Chondrocyte (in vitro differentiated cells): ENCODE results near the gene CIROP. TPM values are rescaled to one million over a fixed set of nuclear protein-coding genes. Genes with fewer than 3 reads are reported as not detected.

Experiments used
- DNase-seq: peaks from one replicate; pipeline ENCODE4 v3.0.0; 2021; ENCODE audit warnings: mixed read lengths, low spot score
- H3K27ac Mint-ChIP-seq: one replicate; pipeline ENCODE4 v1.8.0; 2021; ENCODE audit warnings: mild to moderate bottlenecking, moderate library complexity, mixed read lengths; ENCODE audit not compliant: unreplicated experiment
- H3K27me3 Mint-ChIP-seq: 2 replicates; pipeline ENCODE4 v1.8.0; 2021; ENCODE audit warnings: low read depth, mixed read lengths
- H3K36me3 Mint-ChIP-seq: 2 replicates; pipeline ENCODE4 v1.8.0; 2021; ENCODE audit warnings: low read depth, mixed read lengths
- H3K4me1 Mint-ChIP-seq: 2 replicates; pipeline ENCODE4 v1.8.0; 2021; ENCODE audit warnings: low read depth, mild to moderate bottlenecking, mixed read lengths
- H3K4me3 Mint-ChIP-seq: one replicate; pipeline ENCODE4 v1.8.0; 2021; ENCODE audit warnings: mild to moderate bottlenecking, moderate library complexity, mixed read lengths; ENCODE audit not compliant: unreplicated experiment
- H3K9me3 Mint-ChIP-seq: 2 replicates; pipeline ENCODE4 v1.8.0; 2021; ENCODE audit warnings: low read depth, mixed read lengths
- total RNA-seq: library from RNA; stranded (reverse); gene quantifications from 3 replicates; pipeline ENCODE4 v1.2.1, GENCODE V29; 2021
- TF ChIP-seq, protein P1 (sequence below): fragments of 200-600 bp; sonication (generic); IDR thresholded peaks from 2 replicates; pipeline ENCODE4 v1.5.0; 2021; ENCODE audit warnings: antibody characterized with exemption, mild to moderate bottlenecking, moderate library complexity

The CIROP gene
- total RNA-seq, 1 donor from 2014 or later: not detected

- Mint-ChIP-seq H3K4me1 (peaks cover 31% of the 10 kb centered on the region), H3K36me3 (peaks cover 15% of the 10 kb centered on the region), H3K4me3 (peak within 1 kb of the TSS; percentile 79)
These were observed 47.6 kb downstream of the CIROP start, which contains the start of gene CDH24 for GRCh38 chr14:23056956-23057756. Gene CDH24 (minus strand): TSS chr14:23057520. CDS start chr14:23055733, 1,787 bp downstream.

GRCh38 chr14:23056145-23056955 lies 48.4 kb downstream of the CIROP start:
- no peaks in the 10 kb centered on the region for H3K9me3 Mint-ChIP-seq
- peak overlapping the region; percentile 73 for H3K4me3 Mint-ChIP-seq
- peak overlapping the region; percentile 83 for H3K27ac Mint-ChIP-seq
- DNase-seq: no peak
- no peaks in the 10 kb centered on the region for H3K27me3 Mint-ChIP-seq
- peaks cover 23% of the 10 kb centered on the region for H3K4me1 Mint-ChIP-seq
- TF ChIP-seq, protein P1, sequence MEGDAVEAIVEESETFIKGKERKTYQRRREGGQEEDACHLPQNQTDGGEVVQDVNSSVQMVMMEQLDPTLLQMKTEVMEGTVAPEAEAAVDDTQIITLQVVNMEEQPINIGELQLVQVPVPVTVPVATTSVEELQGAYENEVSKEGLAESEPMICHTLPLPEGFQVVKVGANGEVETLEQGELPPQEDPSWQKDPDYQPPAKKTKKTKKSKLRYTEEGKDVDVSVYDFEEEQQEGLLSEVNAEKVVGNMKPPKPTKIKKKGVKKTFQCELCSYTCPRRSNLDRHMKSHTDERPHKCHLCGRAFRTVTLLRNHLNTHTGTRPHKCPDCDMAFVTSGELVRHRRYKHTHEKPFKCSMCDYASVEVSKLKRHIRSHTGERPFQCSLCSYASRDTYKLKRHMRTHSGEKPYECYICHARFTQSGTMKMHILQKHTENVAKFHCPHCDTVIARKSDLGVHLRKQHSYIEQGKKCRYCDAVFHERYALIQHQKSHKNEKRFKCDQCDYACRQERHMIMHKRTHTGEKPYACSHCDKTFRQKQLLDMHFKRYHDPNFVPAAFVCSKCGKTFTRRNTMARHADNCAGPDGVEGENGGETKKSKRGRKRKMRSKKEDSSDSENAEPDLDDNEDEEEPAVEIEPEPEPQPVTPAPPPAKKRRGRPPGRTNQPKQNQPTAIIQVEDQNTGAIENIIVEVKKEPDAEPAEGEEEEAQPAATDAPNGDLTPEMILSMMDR: peak; percentile 85
- H3K36me3 Mint-ChIP-seq: peaks cover 12% of the 10 kb centered on the region

More at GRCh38 chr14:23056956-23057756, 47.6 kb downstream of the CIROP start, which contains the start of gene CDH24:
- Mint-ChIP-seq H3K27ac (peak within 1 kb of the TSS; percentile 86), H3K9me3 (no peaks in the 10 kb centered on the region), H3K27me3 (no peaks in the 10 kb centered on the region)
- TF ChIP-seq, protein P1: no peak
- DNase-seq: no peak

DNA sequence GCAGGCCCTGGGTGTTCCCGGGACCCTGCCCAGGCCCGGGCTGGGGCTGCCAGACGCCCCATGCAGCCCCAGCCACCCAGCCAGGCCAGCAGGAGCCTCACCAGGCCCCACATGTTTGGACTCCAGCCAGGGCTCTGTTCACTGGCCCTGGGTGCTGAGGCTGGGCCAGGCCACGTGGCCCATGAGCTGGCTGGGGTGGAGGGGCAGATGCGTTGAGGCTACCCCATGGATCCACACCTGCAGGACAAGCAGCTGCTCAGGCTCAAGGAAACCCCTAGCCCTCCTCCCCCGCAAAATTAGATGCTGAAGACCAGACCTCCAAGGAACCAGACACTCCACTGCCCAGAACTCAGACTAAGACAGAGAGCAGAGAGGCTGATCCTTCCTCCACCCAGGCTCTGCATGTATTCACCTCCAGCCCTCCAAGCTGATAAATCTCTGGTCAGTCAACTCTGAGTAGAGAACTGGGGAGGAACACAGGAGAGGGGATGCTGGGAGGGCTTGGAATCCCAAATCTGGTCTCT lies 49.1 kb downstream of the CIROP start:
- Mint-ChIP-seq H3K9me3 (no peaks in the 10 kb centered on the region), H3K4me3 (no peak overlapping the region), H3K4me1 (peaks cover 23% of the 10 kb centered on the region), H3K36me3 (peaks cover 6% of the 10 kb centered on the region), H3K27me3 (no peaks in the 10 kb centered on the region), H3K27ac (no peak overlapping the region)
- no peak for DNase-seq
- TF ChIP-seq, protein P1: no peak

DNA sequence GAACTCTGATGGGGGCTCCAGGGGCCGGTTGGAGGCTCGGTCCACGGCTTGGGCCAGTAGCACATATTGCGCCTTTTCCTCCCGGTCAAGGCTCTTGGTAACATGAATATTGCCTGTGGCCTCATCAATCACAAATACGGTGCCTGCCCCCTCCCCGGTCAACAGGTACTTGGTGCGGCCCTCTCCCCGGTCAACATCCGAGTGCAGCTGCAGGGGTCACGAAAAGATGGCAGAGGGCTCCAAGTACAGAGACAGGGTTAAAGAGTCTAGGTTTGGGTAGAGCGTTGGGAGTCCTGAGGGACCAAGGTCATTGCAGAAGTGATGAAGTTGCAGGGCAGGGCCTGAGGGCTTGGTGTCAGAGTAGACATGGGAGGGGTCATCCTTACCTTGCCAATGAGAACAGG lies 49.6 kb downstream of the CIROP start:
- Mint-ChIP-seq H3K27me3 (no peaks in the 10 kb centered on the region), H3K4me3 (no peak overlapping the region), H3K27ac (no peak overlapping the region), H3K36me3 (peaks cover 6% of the 10 kb centered on the region), H3K9me3 (no peaks in the 10 kb centered on the region), H3K4me1 (peaks cover 23% of the 10 kb centered on the region)
- TF ChIP-seq, protein P1: no peak
- no peak for DNase-seq
